ENCODE measurements around the gene BANP.

DNA sequence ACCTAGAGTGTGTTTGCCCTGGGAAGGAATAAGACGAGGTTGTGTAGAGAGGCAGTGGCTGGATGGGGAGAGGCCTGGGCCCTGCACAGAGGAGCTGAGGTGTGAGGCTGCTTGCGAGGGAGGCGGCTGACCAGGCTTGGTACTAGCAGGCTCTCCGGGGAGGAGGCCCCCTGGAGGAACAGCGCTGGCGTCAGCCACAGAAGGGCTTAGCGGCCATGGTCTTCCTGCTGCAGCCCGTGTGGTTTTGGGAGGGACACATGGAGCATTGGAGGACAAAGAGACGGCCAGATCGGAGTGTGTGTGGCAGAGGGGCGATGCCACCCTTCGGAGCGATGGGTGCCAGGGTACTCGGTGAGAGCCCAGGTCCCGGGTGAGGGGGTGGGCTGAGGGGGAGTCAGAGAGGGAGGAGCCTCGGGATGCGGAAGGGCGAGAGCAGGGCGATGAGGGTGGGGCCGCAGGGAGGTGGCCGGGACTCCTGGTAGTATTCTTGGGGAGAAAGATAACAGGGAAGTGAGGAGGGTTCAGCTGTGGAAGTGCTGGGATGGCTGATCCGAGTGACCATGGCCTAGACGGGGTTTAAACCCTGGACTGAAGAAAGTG, 8.3 kb downstream of the BANP start:
- no peak for TF ChIP-seq POLR2A (IDR thresholded peaks at IDR 0.05)
- TF ChIP-seq, protein P1, sequence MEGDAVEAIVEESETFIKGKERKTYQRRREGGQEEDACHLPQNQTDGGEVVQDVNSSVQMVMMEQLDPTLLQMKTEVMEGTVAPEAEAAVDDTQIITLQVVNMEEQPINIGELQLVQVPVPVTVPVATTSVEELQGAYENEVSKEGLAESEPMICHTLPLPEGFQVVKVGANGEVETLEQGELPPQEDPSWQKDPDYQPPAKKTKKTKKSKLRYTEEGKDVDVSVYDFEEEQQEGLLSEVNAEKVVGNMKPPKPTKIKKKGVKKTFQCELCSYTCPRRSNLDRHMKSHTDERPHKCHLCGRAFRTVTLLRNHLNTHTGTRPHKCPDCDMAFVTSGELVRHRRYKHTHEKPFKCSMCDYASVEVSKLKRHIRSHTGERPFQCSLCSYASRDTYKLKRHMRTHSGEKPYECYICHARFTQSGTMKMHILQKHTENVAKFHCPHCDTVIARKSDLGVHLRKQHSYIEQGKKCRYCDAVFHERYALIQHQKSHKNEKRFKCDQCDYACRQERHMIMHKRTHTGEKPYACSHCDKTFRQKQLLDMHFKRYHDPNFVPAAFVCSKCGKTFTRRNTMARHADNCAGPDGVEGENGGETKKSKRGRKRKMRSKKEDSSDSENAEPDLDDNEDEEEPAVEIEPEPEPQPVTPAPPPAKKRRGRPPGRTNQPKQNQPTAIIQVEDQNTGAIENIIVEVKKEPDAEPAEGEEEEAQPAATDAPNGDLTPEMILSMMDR (IDR thresholded peaks at IDR 0.05), result no peak

Data from heart left ventricle (tissue), 13 donors.